Measurements from ENCODE around the gene C17orf50.

GRCh38 chr17:35780950-35781349, 20.3 kb downstream of the C17orf50 start:
- TF ChIP-seq, protein P1, sequence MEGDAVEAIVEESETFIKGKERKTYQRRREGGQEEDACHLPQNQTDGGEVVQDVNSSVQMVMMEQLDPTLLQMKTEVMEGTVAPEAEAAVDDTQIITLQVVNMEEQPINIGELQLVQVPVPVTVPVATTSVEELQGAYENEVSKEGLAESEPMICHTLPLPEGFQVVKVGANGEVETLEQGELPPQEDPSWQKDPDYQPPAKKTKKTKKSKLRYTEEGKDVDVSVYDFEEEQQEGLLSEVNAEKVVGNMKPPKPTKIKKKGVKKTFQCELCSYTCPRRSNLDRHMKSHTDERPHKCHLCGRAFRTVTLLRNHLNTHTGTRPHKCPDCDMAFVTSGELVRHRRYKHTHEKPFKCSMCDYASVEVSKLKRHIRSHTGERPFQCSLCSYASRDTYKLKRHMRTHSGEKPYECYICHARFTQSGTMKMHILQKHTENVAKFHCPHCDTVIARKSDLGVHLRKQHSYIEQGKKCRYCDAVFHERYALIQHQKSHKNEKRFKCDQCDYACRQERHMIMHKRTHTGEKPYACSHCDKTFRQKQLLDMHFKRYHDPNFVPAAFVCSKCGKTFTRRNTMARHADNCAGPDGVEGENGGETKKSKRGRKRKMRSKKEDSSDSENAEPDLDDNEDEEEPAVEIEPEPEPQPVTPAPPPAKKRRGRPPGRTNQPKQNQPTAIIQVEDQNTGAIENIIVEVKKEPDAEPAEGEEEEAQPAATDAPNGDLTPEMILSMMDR (IDR thresholded peaks at IDR 0.05), result no peak
- TF ChIP-seq POLR2A (IDR thresholded peaks at IDR 0.05), result no peak

Measured in tibial nerve (tissue), 3 donors.